CD8-positive, alpha-beta memory T cell (primary cell): ENCODE measurements around the gene MYH7. TPM values are rescaled to one million over a fixed set of nuclear protein-coding genes. Genes with fewer than 3 reads are reported as not detected.
"Not testable (repeated sequence)": the region's sequence is repeated elsewhere in the genome, so short reads cannot be mapped to it uniquely, and the experiment has no call there.

ENCODE experiments used
- CTCF ChIA-PET: fragments of 350-600 bp; sonication (Branson Sonifier 250); formaldehyde crosslinking; loops from one replicate; lab custom pipeline; 2021; ENCODE audit warnings: antibody characterized with exemption; lab: Charles Lee
- POLR2A ChIA-PET: fragments of 350-600 bp; sonication (Branson Sonifier 250); formaldehyde crosslinking; loops from one replicate; lab custom pipeline; 2021; ENCODE audit warnings: antibody characterized with exemption; lab: Charles Lee
- DNase-seq, 5 donors: peaks; one replicate each; pipeline versions ENCODE4 v3.0.0 to v3.0.0-alpha.2; 2020 to 2022; ENCODE audit warnings: mixed read lengths in 1 of 5
- H3K27ac ChIP-seq: one replicate; pipeline ENCODE4 v1.7.0; 2013; ENCODE audit warnings: low read depth, mild to moderate bottlenecking, low read length, moderate library complexity
- H3K27me3 ChIP-seq: 2 replicates; pipeline ENCODE4 v1.7.0; 2013; ENCODE audit warnings: low read length, mild to moderate bottlenecking; ENCODE audit not compliant: insufficient read depth, poor library complexity, severe bottlenecking
- H3K36me3 ChIP-seq: 2 replicates; pipeline ENCODE4 v1.7.0; 2013; ENCODE audit warnings: mild to moderate bottlenecking, low read length, moderate library complexity; ENCODE audit not compliant: insufficient read depth
- H3K4me1 ChIP-seq: 2 replicates; pipeline ENCODE4 v1.7.0; 2013; ENCODE audit warnings: mild to moderate bottlenecking, low read length, moderate library complexity; ENCODE audit not compliant: insufficient read depth
- H3K4me3 ChIP-seq: 2 replicates; pipeline ENCODE4 v1.7.0; 2013; ENCODE audit warnings: mild to moderate bottlenecking, low read length
- H3K9me3 ChIP-seq: 2 replicates; pipeline ENCODE4 v1.7.0; 2013; ENCODE audit warnings: mild to moderate bottlenecking, low read length
- H3K27ac Mint-ChIP-seq, 8 donors: one replicate each; pipeline ENCODE4 v1.8.0; 2020 to 2021; ENCODE audit warnings: mixed read lengths in 8 of 8, mild to moderate bottlenecking in 6 of 8, inconsistent platforms in 3 of 8, moderate library complexity in 3 of 8
- H3K27me3 Mint-ChIP-seq, 2 donors: one replicate each; pipeline ENCODE4 v1.8.0; 2020 to 2021; ENCODE audit warnings: mixed read lengths in 2 of 2, mild to moderate bottlenecking in 1 of 2, moderate library complexity in 1 of 2
- H3K36me3 Mint-ChIP-seq, 3 donors: one replicate each; pipeline ENCODE4 v1.8.0; 2020 to 2021; ENCODE audit warnings: mixed read lengths in 3 of 3, inconsistent platforms in 1 of 3, mild to moderate bottlenecking in 1 of 3
- H3K4me1 Mint-ChIP-seq, 3 donors: one replicate each; pipeline ENCODE4 v1.8.0; 2020 to 2021; ENCODE audit warnings: mixed read lengths in 3 of 3, inconsistent platforms in 1 of 3, mild to moderate bottlenecking in 1 of 3
- H3K4me3 Mint-ChIP-seq, 7 donors: one replicate each; pipeline ENCODE4 v1.8.0; 2020 to 2021; ENCODE audit warnings: mixed read lengths in 7 of 7, mild to moderate bottlenecking in 6 of 7, moderate library complexity in 4 of 7, inconsistent platforms in 2 of 7
- H3K9me3 Mint-ChIP-seq, 5 donors: one replicate each; pipeline ENCODE4 v1.8.0; 2020 to 2022; ENCODE audit warnings: mixed read lengths in 5 of 5, mild to moderate bottlenecking in 3 of 5, moderate library complexity in 2 of 5, inconsistent platforms in 1 of 5
- polyA plus RNA-seq: library from polyadenylated mRNA; unstranded; fragments of 300-500 nt; fragmentation: Illumina TruSeq; gene quantifications from one replicate; pipeline ENCODE4 v1.2.3, GENCODE V29; 2021
- total RNA-seq, 2 experiments: library from RNA; stranded (reverse); gene quantifications; one replicate each; pipeline ENCODE4 v1.2.3, GENCODE V29; 2021

Gene MYH7
- total and polyA plus RNA-seq, 3 experiments from 2014 or later, result not detected

GRCh38 chr14:23418021-23418420, 17.4 kb downstream of the MYH7 start:
- no peaks in the 10 kb centered on the region for H3K9me3 Mint-ChIP-seq
- H3K36me3 ChIP-seq, result no peaks in the 10 kb centered on the region
- peak overlapping the region in 1 of 8 donors; percentile 47 for H3K27ac Mint-ChIP-seq
- no peaks in the 10 kb centered on the region for H3K27me3 ChIP-seq
- no peaks in the 10 kb centered on the region for H3K9me3 ChIP-seq
- no peak overlapping the region for H3K4me3 Mint-ChIP-seq
- no peaks in the 10 kb centered on the region for H3K4me1 ChIP-seq
- no peak overlapping the region for H3K4me3 ChIP-seq
- no peaks in the 10 kb centered on the region for H3K4me1 Mint-ChIP-seq
- CTCF ChIA-PET, result no interaction called here
- H3K27me3 Mint-ChIP-seq, result peaks cover 17 to 22% of the 10 kb centered on the region in 2 donors
- POLR2A ChIA-PET, result no interaction called here
- H3K27ac ChIP-seq, result no peak overlapping the region
- no peak for DNase-seq
- H3K36me3 Mint-ChIP-seq, result no peaks in the 10 kb centered on the region

GRCh38 chr14:23417269-23417668, 18.2 kb downstream of the MYH7 start:
- H3K36me3 Mint-ChIP-seq, H3K27me3 ChIP-seq, H3K4me3 ChIP-seq, H3K4me1 Mint-ChIP-seq, H3K9me3 ChIP-seq, H3K27ac Mint-ChIP-seq, CTCF ChIA-PET, POLR2A ChIA-PET, DNase-seq, H3K36me3 ChIP-seq, H3K27ac ChIP-seq, H3K4me1 ChIP-seq, H3K9me3 Mint-ChIP-seq, H3K4me3 Mint-ChIP-seq: not testable (repeated sequence)
- H3K27me3 Mint-ChIP-seq, result peaks cover 17 to 22% of the 10 kb centered on the region in 2 donors

GRCh38 chr14:23416801-23417200, 18.7 kb downstream of the MYH7 start:
- ChIA-PET CTCF (no interaction called here), POLR2A (no interaction called here)
- Mint-ChIP-seq H3K27ac (peak overlapping the region in 1 of 8 donors; percentile 36), H3K9me3 (no peaks in the 10 kb centered on the region), H3K4me3 (no peak overlapping the region), H3K4me1 (no peaks in the 10 kb centered on the region), H3K27me3 (peaks cover 16 to 24% of the 10 kb centered on the region in 2 donors), H3K36me3 (no peaks in the 10 kb centered on the region)
- Histone ChIP-seq H3K27ac (no peak overlapping the region), H3K27me3 (no peaks in the 10 kb centered on the region), H3K4me1 (no peaks in the 10 kb centered on the region), H3K4me3 (no peak overlapping the region), H3K9me3 (no peaks in the 10 kb centered on the region), H3K36me3 (no peaks in the 10 kb centered on the region)
- no peak for DNase-seq

GRCh38 chr14:23415821-23416778, 19.4 kb downstream of the MYH7 start:
- Mint-ChIP-seq H3K4me3 (no peak overlapping the region), H3K4me1 (no peaks in the 10 kb centered on the region), H3K27ac (no peak overlapping the region), H3K36me3 (no peaks in the 10 kb centered on the region), H3K27me3 (peaks cover 15 to 28% of the 10 kb centered on the region in 2 donors), H3K9me3 (no peaks in the 10 kb centered on the region)
- Histone ChIP-seq H3K27me3 (no peaks in the 10 kb centered on the region), H3K9me3 (no peaks in the 10 kb centered on the region), H3K4me3 (no peak overlapping the region), H3K4me1 (no peaks in the 10 kb centered on the region), H3K27ac (no peak overlapping the region), H3K36me3 (no peaks in the 10 kb centered on the region)
- POLR2A ChIA-PET, result no interaction called here
- CTCF ChIA-PET, result interaction anchor here (0.6 kb wide), 1 partner anchor 121 kb away, joined by 3 read pairs; no protein-coding TSS in a partner anchor
- no peak for DNase-seq

GRCh38 chr14:23414906-23415820, 20.3 kb downstream of the MYH7 start:
- Histone ChIP-seq H3K4me1 (no peaks in the 10 kb centered on the region), H3K27ac (no peak overlapping the region), H3K36me3 (no peaks in the 10 kb centered on the region), H3K27me3 (no peaks in the 10 kb centered on the region), H3K4me3 (no peak overlapping the region), H3K9me3 (no peaks in the 10 kb centered on the region)
- Mint-ChIP-seq H3K36me3 (no peaks in the 10 kb centered on the region), H3K27me3 (peaks cover 12 to 34% of the 10 kb centered on the region in 2 donors), H3K4me1 (no peaks in the 10 kb centered on the region), H3K4me3 (no peak overlapping the region), H3K9me3 (no peaks in the 10 kb centered on the region), H3K27ac (no peak overlapping the region)
- POLR2A ChIA-PET, result no interaction called here
- CTCF ChIA-PET, result no interaction called here
- no peak for DNase-seq

- no peak overlapping the region for H3K27ac ChIP-seq
- no peaks in the 10 kb centered on the region for H3K36me3 ChIP-seq
- no peaks in the 10 kb centered on the region for H3K27me3 ChIP-seq
- CTCF ChIA-PET, result no interaction called here
- Mint-ChIP-seq H3K4me1 (no peaks in the 10 kb centered on the region), H3K4me3 (no peak overlapping the region), H3K9me3 (no peaks in the 10 kb centered on the region), H3K27me3 (peaks cover 10 to 29% of the 10 kb centered on the region in 2 donors), H3K36me3 (no peaks in the 10 kb centered on the region), H3K27ac (no peak overlapping the region)
- no peak for DNase-seq
- H3K4me3 ChIP-seq, result no peak overlapping the region
- H3K9me3 ChIP-seq, result no peaks in the 10 kb centered on the region
- POLR2A ChIA-PET, result no interaction called here
- no peaks in the 10 kb centered on the region for H3K4me1 ChIP-seq
Measured at GRCh38 chr14:23414254-23414653, 21.2 kb downstream of the MYH7 start.

- no peak for DNase-seq
- Mint-ChIP-seq H3K4me3 (no peak overlapping the region), H3K36me3 (peaks cover 0 to 2% (median 0%) of the 10 kb centered on the region in 3 donors), H3K27me3 (peaks cover 10 to 30% of the 10 kb centered on the region in 2 donors), H3K9me3 (no peaks in the 10 kb centered on the region), H3K4me1 (no peaks in the 10 kb centered on the region), H3K27ac (no peak overlapping the region)
- H3K4me3 ChIP-seq, result no peak overlapping the region
- CTCF ChIA-PET, result interaction anchor here (1.1 kb wide), 1 partner anchor 33 kb away, joined by 3 read pairs; no protein-coding TSS in a partner anchor
- no peaks in the 10 kb centered on the region for H3K36me3 ChIP-seq
- H3K4me1 ChIP-seq, result no peaks in the 10 kb centered on the region
- H3K27me3 ChIP-seq, result no peaks in the 10 kb centered on the region
- no peaks in the 10 kb centered on the region for H3K9me3 ChIP-seq
- H3K27ac ChIP-seq, result no peak overlapping the region
- POLR2A ChIA-PET, result no interaction called here
Measured at GRCh38 chr14:23413681-23414080, 21.8 kb downstream of the MYH7 start.
